ENCODE measurements around the gene TMEM247. TPM values are rescaled to one million over a fixed set of nuclear protein-coding genes. Genes with fewer than 3 reads are reported as not detected.

TMEM247 gene
- total RNA-seq, 4 donors from 2014 or later: not detected

- Histone ChIP-seq H3K9me3 (no peaks in the 10 kb centered on the region), H3K4me3 (no peak overlapping the region), H3K36me3 (no peaks in the 10 kb centered on the region), H3K27me3 (no peaks in the 10 kb centered on the region), H3K27ac (no peak overlapping the region), H3K4me1 (no peaks in the 10 kb centered on the region)
- TF ChIP-seq POLR2A (IDR thresholded peaks at IDR 0.05) (no peak), CTCF (IDR thresholded peaks at IDR 0.05) (no peak)
- DNase-seq: no peak
These were observed 46.3 kb downstream of the TMEM247 start for GRCh38 chr2:46525522-46526155.

GRCh38 chr2:46528880-46529279 lies 49.5 kb downstream of the TMEM247 start:
- no peak for DNase-seq
- no peak overlapping the region for H3K27ac ChIP-seq
- no peak for TF ChIP-seq CTCF (IDR thresholded peaks at IDR 0.05)
- no peak for TF ChIP-seq POLR2A (IDR thresholded peaks at IDR 0.05)
- no peak overlapping the region for H3K4me3 ChIP-seq
- no peaks in the 10 kb centered on the region for H3K9me3 ChIP-seq
- no peaks in the 10 kb centered on the region for H3K36me3 ChIP-seq
- no peaks in the 10 kb centered on the region for H3K4me1 ChIP-seq
- H3K27me3 ChIP-seq: no peaks in the 10 kb centered on the region

- no peak for DNase-seq
- Histone ChIP-seq H3K27ac (no peak overlapping the region), H3K36me3 (no peaks in the 10 kb centered on the region)
These were observed 51.3 kb downstream of the TMEM247 start for GRCh38 chr2:46530639-46531038.

DNA sequence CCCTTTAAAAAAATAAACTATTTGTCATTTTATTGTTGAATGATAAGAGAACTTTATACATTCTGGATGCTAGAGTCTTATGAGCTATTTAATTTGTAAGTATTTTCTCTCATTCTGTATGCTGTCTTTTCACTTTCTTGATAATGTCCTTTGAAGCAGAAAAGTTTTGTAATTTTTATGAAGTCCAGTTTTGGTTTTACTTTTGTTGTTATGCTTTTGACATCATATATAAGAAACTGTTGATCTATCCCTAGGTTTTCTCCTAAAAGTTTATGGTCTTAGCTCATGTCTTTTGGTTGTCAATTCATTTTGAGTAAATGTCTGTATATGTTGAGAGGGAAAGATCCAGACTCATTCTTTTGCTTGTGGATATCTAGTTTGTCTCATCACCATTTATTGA lies 52.5 kb downstream of the TMEM247 start:
- H3K27ac ChIP-seq: no peak overlapping the region
- H3K4me1 ChIP-seq: peaks cover 0 to 10% (median 0%) of the 10 kb centered on the region in 4 donors
- no peaks in the 10 kb centered on the region for H3K27me3 ChIP-seq

More at GRCh38 chr2:46530639-46531038, 51.3 kb downstream of the TMEM247 start:
- H3K4me1 ChIP-seq: peaks cover 0 to 6% (median 0%) of the 10 kb centered on the region in 4 donors
- TF ChIP-seq POLR2A (IDR thresholded peaks at IDR 0.05): no peak
- no peak for TF ChIP-seq CTCF (IDR thresholded peaks at IDR 0.05)
- H3K4me3 ChIP-seq: no peak overlapping the region
- H3K27me3 ChIP-seq: no peaks in the 10 kb centered on the region
- no peaks in the 10 kb centered on the region for H3K9me3 ChIP-seq

More for the DNA sequence above, 52.5 kb downstream of the TMEM247 start:
- Histone ChIP-seq H3K9me3 (no peaks in the 10 kb centered on the region), H3K36me3 (no peaks in the 10 kb centered on the region), H3K4me3 (no peak overlapping the region)
- DNase-seq: no peak
- TF ChIP-seq CTCF (IDR thresholded peaks at IDR 0.05) (no peak), POLR2A (IDR thresholded peaks at IDR 0.05) (no peak)

Small RNA genes within 50 kb of the gene (small RNA-seq; reads per million reads assigned to genes)
- 0 reads per million in 2 donors for gene RN7SL817P

Other genes starting within 250 kb of the TMEM247 start
- gene EPAS1, start 182.2 kb upstream of the TMEM247 start, total RNA-seq: 100 to 1,000 TPM; 114 to 240 (median 196) TPM
- gene RHOQ, start 62.9 kb downstream of the TMEM247 start, total RNA-seq: 10 to 100 TPM; 12.1 to 48.7 (median 21.0) TPM
- 1 to 10 TPM in 3 of 4 donors, under 1 TPM in 1; 0.57 to 6.6 (median 3.4) TPM for gene ATP6V1E2, start 63.0 kb downstream of the TMEM247 start, total RNA-seq
- gene PIGF, start 137.5 kb downstream of the TMEM247 start, total RNA-seq: 10 to 100 TPM; 11.6 to 22.1 (median 20.0) TPM
- gene CRIPT, start 137.7 kb downstream of the TMEM247 start, total RNA-seq: 10 to 100 TPM in 3 of 4 donors, 1 to 10 TPM in 1; 9.9 to 18.2 (median 13.1) TPM
- gene SOCS5, start 219.7 kb downstream of the TMEM247 start, total RNA-seq: 10 to 100 TPM; 15.1 to 35.5 (median 17.0) TPM

Measured in Peyer's patch (tissue), 4 donors.